ENCODE results near the gene SLC6A1.

GRCh38 chr3:10964537-10965167, 27.9 kb upstream of the SLC6A1 start:
- TF ChIP-seq POLR2AphosphoS5 (IDR thresholded peaks at IDR 0.05; ENCODE audit: low read depth, low read length) (no peak), POLR2A (IDR thresholded peaks at IDR 0.05; ENCODE audit: low read depth, low read length) (no peak), TAF1 (IDR thresholded peaks at IDR 0.05; ENCODE audit: low read depth, low read length) (no peak), POU2F2 (IDR thresholded peaks at IDR 0.05; ENCODE audit: low read depth, low read length) (no peak)
